Measurements from ENCODE around the gene DNAJC18.

The DNAJC18 gene

GRCh38 chr5:139368613-139369012, 70.7 kb downstream of the DNAJC18 start:
- Mint-ChIP-seq H3K27ac (ENCODE audit: low read depth) (no peak overlapping the region), H3K27me3 (no peaks in the 10 kb centered on the region), H3K9me3 (no peaks in the 10 kb centered on the region), H3K4me1 (peaks cover 5% of the 10 kb centered on the region), H3K4me3 (no peak overlapping the region), H3K36me3 (ENCODE audit: insufficient read depth) (peaks cover 59% of the 10 kb centered on the region)
- ATAC-seq (replicated peaks; ENCODE audit: extremely low read depth, poor library complexity, severe bottlenecking) (no peak), DNase-seq (ENCODE audit: low spot score in 2 of 2) (no peak)

- no peaks in the 10 kb centered on the region for H3K27me3 Mint-ChIP-seq
- peaks cover 5% of the 10 kb centered on the region for H3K4me1 Mint-ChIP-seq
- H3K27ac Mint-ChIP-seq (ENCODE audit: low read depth): no peak overlapping the region
- H3K36me3 Mint-ChIP-seq (ENCODE audit: insufficient read depth): peaks cover 50% of the 10 kb centered on the region
- DNase-seq (ENCODE audit: low spot score in 2 of 2) (no peak), ATAC-seq (replicated peaks; ENCODE audit: extremely low read depth, poor library complexity, severe bottlenecking) (no peak)
- no peak overlapping the region for H3K4me3 Mint-ChIP-seq
- H3K9me3 Mint-ChIP-seq: no peaks in the 10 kb centered on the region
Observed at GRCh38 chr5:139364466-139364865, 74.9 kb downstream of the DNAJC18 start.

GRCh38 chr5:139363937-139364336, 75.4 kb downstream of the DNAJC18 start:
- Mint-ChIP-seq H3K27ac (ENCODE audit: low read depth) (no peak overlapping the region), H3K9me3 (no peaks in the 10 kb centered on the region), H3K4me3 (no peak overlapping the region), H3K36me3 (ENCODE audit: insufficient read depth) (peaks cover 47% of the 10 kb centered on the region), H3K4me1 (peaks cover 6% of the 10 kb centered on the region), H3K27me3 (no peaks in the 10 kb centered on the region)
- ATAC-seq (replicated peaks; ENCODE audit: extremely low read depth, poor library complexity, severe bottlenecking) (no peak), DNase-seq (ENCODE audit: low spot score in 2 of 2) (no peak)

GRCh38 chr5:139361835-139362429, 77.4 kb downstream of the DNAJC18 start:
- Mint-ChIP-seq H3K4me1 (peaks cover 18% of the 10 kb centered on the region), H3K9me3 (no peaks in the 10 kb centered on the region), H3K27me3 (no peaks in the 10 kb centered on the region), H3K27ac (ENCODE audit: low read depth) (no peak overlapping the region), H3K4me3 (no peak overlapping the region), H3K36me3 (ENCODE audit: insufficient read depth) (peaks cover 44% of the 10 kb centered on the region)
- no peak for DNase-seq (ENCODE audit: low spot score in 2 of 2)
- ATAC-seq (replicated peaks; ENCODE audit: extremely low read depth, poor library complexity, severe bottlenecking): no peak

- H3K4me3 Mint-ChIP-seq: no peak overlapping the region
- DNase-seq (ENCODE audit: low spot score in 2 of 2): no peak
- no peak overlapping the region for H3K27ac Mint-ChIP-seq (ENCODE audit: low read depth)
Observed at GRCh38 chr5:139360384-139360783, 78.9 kb downstream of the DNAJC18 start.

More at GRCh38 chr5:139360384-139360783, 78.9 kb downstream of the DNAJC18 start:
- H3K4me1 Mint-ChIP-seq: peaks cover 18% of the 10 kb centered on the region
- no peaks in the 10 kb centered on the region for H3K9me3 Mint-ChIP-seq
- peaks cover 32% of the 10 kb centered on the region for H3K36me3 Mint-ChIP-seq (ENCODE audit: insufficient read depth)
- no peak for ATAC-seq (replicated peaks; ENCODE audit: extremely low read depth, poor library complexity, severe bottlenecking)
- no peaks in the 10 kb centered on the region for H3K27me3 Mint-ChIP-seq
